HG02798 (cell line): ENCODE data around the gene KCNK4.

ENCODE experiments used
- ATAC-seq: cut with Tn5 transposase; IDR thresholded peaks from one replicate; pipeline ENCODE4 v1.9.1; 2021; ENCODE audit warnings: mild to moderate bottlenecking; ENCODE audit not compliant: unreplicated experiment, poor library complexity

The KCNK4 gene

GRCh38 chr11:64291262-64291751, at the start of gene KCNK4:
KCNK4 (plus strand) TSS chr11:64291302; CDS start chr11:64293019, 1,717 bp downstream.
- no peak for ATAC-seq

- ATAC-seq = no peak
These were observed 49.4 kb upstream of the KCNK4 start for GRCh38 chr11:64241491-64242374.

DNA sequence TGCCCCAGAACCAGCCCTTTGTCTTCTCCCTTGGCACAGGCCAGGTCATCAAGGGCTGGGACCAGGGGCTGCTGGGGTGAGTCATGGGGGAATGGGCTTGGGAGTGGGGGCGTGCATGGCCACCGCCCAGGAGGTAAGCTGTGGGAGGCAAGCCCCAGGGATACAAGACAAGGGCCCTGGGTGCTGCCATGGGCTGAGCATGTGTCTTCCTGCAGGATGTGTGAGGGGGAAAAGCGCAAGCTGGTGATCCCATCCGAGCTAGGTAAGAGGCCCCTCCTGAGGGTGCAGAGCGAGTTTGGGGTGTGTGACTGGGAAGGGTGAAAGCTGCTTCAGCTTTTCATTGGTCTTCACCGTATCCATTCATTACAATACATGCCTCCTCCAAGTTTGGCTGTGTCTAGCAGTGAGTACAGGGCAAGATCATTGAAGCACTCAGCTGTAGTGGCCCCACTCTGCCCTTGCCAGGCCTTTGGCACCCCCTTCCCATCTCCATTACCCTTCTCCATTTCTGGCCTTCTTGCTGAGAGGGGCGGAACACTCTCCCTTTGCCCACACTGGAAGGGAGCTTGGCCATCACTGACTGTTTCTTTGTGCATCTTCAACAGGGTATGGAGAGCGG, 47.8 kb upstream of the KCNK4 start:
- ATAC-seq = no peak

DNA sequence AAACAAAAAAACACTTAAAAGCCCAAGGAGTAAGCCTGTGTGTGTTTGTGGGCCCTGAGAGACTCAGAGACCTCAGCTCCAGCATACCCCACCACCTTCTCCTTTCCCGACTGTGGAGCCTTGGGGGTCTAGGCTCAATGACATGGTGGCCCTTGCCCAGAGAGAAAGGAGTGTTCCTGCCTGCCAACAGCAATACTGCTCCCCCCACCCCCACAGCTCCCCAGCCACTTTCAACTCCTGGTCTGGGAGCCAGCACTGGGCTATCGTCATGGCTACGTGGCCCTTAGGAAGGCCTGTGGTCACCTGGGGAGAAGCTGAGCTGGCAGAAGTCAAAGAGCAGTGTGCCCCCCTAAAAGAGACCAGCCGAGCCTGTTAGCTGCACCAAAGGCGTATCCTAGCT, 47.0 kb upstream of the KCNK4 start:
- no peak for ATAC-seq

DNA sequence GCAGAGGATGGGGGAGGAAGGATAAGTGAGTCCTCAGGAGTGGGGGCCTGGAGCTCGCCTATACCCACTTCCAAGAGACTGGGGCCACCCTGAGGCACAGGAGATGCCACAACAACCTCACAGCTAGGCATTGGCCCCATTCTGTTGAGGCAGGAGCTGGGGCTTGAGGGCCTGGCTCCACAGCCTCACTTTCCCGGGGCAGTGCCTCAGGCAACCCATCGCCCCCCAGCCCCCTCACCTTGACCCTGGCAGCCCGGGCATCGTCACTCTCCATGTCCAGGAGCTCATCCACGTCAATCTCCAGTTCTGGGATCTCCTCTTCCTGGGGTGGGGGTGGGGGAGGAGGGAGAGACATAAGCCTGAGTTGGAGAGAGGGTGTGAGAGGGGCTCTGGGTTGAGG, 46.1 kb upstream of the KCNK4 start:
- no peak for ATAC-seq

GRCh38 chr11:64245401-64245796, 45.7 kb upstream of the KCNK4 start:
- ATAC-seq = no peak

DNA sequence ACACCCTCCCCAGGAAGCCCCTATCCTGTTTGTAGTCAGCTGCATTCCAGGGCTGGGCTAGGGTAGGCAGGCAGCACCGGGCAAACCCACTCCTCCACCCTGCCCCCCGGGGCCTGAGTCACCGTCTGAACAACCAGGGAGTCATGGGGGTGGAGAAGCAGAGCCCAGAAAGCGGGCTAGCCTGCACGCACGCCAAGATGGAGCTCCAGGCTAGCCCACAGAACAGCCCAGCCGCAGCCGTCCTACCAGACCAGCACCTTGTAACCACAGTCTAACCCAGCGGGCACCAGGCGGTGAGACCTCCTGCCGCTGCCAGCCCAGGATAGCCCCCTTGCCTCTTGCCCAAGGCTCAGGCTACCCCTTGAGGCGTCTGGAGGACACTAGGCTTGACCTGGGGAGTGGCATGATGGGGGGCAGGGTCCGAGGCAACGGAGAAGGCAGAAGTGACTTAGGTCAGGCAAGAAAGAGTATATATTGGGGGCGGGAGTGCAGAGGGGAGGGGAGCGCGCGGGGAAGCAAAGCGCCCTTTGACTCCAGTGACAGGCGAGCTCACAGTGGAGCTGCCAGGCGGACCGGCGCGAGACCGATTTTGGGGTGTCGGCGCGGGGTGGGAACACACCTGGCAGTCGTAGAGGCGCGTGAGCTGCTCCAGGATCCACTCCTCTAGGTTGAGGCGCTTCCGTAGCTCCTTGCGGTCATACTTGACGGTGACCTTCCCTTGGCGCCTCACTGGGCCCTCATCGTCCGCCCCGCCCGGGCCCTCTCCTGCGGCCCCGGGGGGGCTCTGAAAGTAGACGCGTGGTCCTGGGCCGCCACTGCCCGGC, 45.1 kb upstream of the KCNK4 start:
- ATAC-seq = no peak

DNA sequence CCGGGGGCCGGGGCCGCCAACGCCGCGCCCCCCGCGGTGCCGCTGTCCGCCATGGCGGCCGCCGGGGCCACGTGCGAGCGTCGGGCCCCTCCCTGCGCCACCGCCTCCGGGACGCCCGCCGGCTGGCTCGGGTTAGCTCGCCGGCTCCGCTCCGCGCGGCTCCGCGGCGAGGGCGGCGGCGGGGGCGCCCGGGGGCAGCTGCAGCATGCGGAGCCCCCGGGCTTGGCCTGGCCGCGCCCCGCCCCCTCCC, 44.6 kb upstream of the KCNK4 start:
- peak; percentile 22 for ATAC-seq

- peak; percentile 42 for ATAC-seq
These were observed 44.0 kb upstream of the KCNK4 start, which contains the start of gene PPP1R14B for GRCh38 chr11:64246871-64247728. PPP1R14B (minus strand) TSS chr11:64246943; CDS start chr11:64246673, 270 bp downstream.

GRCh38 chr11:64247729-64248531, 43.2 kb upstream of the KCNK4 start:
- no peak for ATAC-seq

GRCh38 chr11:64248578-64248977, 42.5 kb upstream of the KCNK4 start:
- no peak for ATAC-seq

- no peak for ATAC-seq
These were observed 42.1 kb upstream of the KCNK4 start for GRCh38 chr11:64249038-64249437.

GRCh38 chr11:64249563-64250414, 41.3 kb upstream of the KCNK4 start:
- no peak for ATAC-seq

DNA sequence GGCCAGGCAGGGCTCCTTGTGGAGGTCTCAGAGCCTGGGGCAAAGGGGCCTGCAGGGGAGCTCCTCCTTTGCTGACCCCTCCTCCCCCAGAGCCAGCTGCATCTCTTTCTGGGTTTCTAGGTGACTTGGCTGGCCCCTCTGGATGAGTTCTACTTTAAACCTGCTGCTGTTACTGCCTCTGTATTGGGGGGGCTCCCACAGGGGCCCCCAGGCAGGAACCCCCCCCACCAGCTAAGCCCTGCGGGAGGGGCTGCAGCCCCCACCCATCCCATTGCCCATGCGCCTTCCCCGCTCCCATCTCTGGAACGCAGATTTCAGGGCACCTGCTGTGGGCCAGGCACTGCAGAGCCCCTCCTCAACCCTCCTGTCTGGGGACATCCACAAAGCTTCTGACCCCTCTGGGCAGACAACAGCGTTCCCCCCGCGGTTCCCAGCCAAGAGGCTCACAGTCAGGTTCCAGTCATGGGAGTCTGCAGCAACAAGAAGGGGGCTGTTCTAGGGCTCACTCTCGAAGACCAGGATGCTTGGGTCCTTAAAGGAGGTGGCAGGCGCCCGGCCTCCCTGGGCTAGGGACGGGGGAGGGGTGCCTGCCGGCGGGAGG, 40.6 kb upstream of the KCNK4 start:
- no peak for ATAC-seq

DNA sequence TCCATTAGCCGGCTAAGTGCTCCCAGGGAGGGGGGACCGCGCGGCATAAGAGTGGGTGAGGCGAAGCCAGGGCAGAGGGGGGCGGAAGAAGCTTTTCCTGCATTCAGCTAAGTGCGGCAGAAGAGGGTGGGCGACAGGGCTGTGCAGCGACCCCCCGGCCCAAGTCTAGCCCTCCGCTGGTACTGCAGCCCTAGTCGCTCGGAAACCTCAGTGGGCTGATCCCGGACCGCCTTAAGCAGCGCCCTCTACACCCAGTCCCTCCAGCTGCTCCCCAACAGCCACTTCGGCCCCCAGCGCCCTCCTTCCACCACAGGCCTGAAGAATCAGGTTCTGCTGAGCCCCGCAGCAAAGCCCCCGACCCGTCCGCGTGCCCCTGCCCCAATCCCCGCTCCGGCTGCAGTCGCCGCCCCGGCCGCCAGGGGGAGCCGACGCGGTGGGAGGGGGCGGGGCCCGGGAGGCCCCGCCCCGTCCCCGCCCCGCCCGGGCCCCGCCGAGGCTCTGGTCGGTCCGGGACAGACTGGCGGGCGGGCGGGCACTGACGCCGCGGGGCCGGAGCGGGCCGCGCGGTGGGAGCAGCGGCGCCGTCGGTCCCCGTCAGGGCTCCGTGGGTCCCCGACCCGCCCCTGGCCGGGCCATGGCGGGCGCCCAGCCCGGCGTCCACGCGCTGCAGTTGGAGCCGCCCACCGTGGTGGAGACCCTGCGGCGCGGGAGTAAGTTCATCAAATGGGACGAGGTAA, 39.9 kb upstream of the KCNK4 start, which contains the start of gene PLCB3:
TSS of gene PLCB3 (plus strand) at position 515 of the 737 bp plus-strand sequence. CDS start at position 635, 120 bp downstream.
- ATAC-seq = peak; percentile 46

DNA sequence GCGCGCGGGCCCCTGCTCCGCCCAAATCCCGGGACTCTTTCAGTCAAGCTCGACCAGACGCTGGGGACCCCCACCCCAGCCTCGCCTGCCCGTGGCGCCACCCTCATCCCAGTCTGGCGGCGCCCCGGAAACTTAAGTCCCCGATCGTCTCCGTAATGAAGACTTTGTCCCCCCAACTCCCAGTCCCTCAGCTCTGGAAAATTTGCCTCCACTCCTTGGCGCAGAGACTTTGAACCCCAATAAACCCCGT, 39.4 kb upstream of the KCNK4 start:
- no peak for ATAC-seq
